Testis (tissue), 2 donors: ENCODE measurements around the gene FOXO1.

Experiments
- POLR2A ChIP-seq: fragments of 450-650 bp; IDR thresholded peaks from one replicate; pipeline ENCODE4 v1.6.1; 2017; ENCODE audit warnings: antibody characterized with exemption, mild to moderate bottlenecking, moderate library complexity
- TF ChIP-seq, protein P1 (sequence below), 3 experiments: fragments of 450-650 bp in 2 of 3; fragments of 200-600 bp in 1 of 3; sonication (generic) in 1 of 3; IDR thresholded peaks; one replicate each; pipeline ENCODE4 v1.5.1; 2016 to 2019; ENCODE audit warnings: antibody characterized with exemption in 3 of 3, mild to moderate bottlenecking in 2 of 3, moderate library complexity in 1 of 3

DNA sequence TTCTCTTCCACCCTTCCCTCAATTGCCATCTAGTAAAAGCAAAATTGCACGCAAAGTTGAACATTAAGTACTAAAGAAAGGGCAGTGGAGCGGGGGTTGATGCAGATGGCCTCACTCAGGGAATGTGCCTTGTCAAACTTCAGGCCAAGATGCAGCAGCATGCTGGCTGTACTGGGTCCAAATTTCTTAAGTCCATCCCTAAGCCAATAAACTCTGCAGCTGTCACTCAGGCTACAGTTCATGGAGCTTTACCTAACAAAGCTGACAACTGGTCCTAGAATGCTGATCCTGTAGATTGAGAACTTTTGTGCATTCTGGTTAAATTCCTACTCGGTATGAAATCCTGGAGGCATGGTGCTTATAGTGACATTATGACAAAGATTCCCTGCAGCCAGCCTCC lies 88.4 kb downstream of the FOXO1 start:
- TF ChIP-seq, protein P1, sequence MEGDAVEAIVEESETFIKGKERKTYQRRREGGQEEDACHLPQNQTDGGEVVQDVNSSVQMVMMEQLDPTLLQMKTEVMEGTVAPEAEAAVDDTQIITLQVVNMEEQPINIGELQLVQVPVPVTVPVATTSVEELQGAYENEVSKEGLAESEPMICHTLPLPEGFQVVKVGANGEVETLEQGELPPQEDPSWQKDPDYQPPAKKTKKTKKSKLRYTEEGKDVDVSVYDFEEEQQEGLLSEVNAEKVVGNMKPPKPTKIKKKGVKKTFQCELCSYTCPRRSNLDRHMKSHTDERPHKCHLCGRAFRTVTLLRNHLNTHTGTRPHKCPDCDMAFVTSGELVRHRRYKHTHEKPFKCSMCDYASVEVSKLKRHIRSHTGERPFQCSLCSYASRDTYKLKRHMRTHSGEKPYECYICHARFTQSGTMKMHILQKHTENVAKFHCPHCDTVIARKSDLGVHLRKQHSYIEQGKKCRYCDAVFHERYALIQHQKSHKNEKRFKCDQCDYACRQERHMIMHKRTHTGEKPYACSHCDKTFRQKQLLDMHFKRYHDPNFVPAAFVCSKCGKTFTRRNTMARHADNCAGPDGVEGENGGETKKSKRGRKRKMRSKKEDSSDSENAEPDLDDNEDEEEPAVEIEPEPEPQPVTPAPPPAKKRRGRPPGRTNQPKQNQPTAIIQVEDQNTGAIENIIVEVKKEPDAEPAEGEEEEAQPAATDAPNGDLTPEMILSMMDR (IDR thresholded peaks at IDR 0.05) = no peak
- no peak for TF ChIP-seq POLR2A
